Measurements from ENCODE around the gene LNP1. TPM values are rescaled to one million over a fixed set of nuclear protein-coding genes. Genes with fewer than 3 reads are reported as not detected.

The LNP1 gene
- total and polyA plus RNA-seq, 12 donors = 0.71 to 6.5 (median 2.4) TPM

DNA sequence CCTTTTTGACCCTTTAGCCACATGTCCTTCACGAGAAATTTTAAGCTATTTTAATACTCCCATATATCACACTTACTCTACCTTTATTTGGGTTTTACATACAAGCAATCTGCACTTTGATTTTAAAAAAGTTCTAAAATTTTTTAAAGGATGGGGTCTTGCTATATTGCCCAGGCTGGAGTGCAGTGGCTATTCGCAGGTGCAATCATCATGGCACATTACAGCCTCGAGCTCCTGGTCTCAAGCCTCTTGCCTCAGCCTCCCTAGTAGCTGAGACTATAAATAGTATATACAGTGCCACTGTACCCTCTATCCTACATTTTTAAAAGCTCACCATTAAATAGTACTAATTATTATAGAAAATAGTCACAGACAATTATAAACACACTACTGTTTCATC, 36.9 kb upstream of the LNP1 start:
- Histone ChIP-seq H3K4me1 (replicated peaks in 1 of 2) (no peaks in the 10 kb centered on the region), H3K9me3 (replicated peaks in 1 of 3) (no peaks in the 10 kb centered on the region), H3K27ac (no peak overlapping the region), H3K36me3 (replicated peaks in 1 of 2) (peaks cover 0 to 27% of the 10 kb centered on the region in 2 donors), H3K4me3 (no peak overlapping the region), H3K27me3 (no peaks in the 10 kb centered on the region)
- WGBS, 4 donors = 90 to 96% (median 94%) methylated on average over 3 of the region's 3 CpGs
- DNase-seq = no peak
- no peak for TF ChIP-seq POLR2A (IDR thresholded peaks at IDR 0.05)
- TF ChIP-seq, protein P1, sequence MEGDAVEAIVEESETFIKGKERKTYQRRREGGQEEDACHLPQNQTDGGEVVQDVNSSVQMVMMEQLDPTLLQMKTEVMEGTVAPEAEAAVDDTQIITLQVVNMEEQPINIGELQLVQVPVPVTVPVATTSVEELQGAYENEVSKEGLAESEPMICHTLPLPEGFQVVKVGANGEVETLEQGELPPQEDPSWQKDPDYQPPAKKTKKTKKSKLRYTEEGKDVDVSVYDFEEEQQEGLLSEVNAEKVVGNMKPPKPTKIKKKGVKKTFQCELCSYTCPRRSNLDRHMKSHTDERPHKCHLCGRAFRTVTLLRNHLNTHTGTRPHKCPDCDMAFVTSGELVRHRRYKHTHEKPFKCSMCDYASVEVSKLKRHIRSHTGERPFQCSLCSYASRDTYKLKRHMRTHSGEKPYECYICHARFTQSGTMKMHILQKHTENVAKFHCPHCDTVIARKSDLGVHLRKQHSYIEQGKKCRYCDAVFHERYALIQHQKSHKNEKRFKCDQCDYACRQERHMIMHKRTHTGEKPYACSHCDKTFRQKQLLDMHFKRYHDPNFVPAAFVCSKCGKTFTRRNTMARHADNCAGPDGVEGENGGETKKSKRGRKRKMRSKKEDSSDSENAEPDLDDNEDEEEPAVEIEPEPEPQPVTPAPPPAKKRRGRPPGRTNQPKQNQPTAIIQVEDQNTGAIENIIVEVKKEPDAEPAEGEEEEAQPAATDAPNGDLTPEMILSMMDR (IDR thresholded peaks at IDR 0.05) = no peak
- intact Hi-C loops (cut with DNase I) = no loop called here

DNA sequence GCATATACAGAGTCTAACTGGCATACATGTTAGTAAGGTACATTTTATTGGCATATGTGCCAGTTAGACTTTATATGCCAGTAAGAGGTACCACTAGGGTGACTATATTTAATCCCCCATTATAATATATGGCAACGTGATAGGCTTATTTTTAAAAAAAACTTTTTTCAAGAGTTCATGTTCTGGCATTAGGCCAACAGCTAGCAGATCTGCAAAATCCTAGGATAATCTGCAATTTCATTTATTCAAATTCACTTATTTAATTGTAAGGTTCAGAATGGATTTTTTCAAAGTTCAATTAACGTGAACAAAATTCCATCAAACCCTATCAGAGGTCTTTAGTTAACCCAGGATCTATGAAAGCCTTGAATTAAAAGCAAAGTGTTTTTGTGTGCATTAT, 34.9 kb upstream of the LNP1 start:
- H3K27ac ChIP-seq = no peak overlapping the region
- H3K36me3 ChIP-seq (replicated peaks in 1 of 2) = peaks cover 0 to 38% of the 10 kb centered on the region in 2 donors
- intact Hi-C loops (cut with DNase I) = no loop called here
- H3K4me3 ChIP-seq = no peak overlapping the region
- H3K27me3 ChIP-seq = no peaks in the 10 kb centered on the region
- WGBS, 4 donors = 74 to 81% (median 80%) methylated on average over 2 of the region's 2 CpGs
- no peaks in the 10 kb centered on the region for H3K9me3 ChIP-seq (replicated peaks in 1 of 3)
- DNase-seq = no peak
- no peak for TF ChIP-seq POLR2A (IDR thresholded peaks at IDR 0.05)
- TF ChIP-seq, protein P1 (IDR thresholded peaks at IDR 0.05) = no peak
- H3K4me1 ChIP-seq (replicated peaks in 1 of 2) = no peaks in the 10 kb centered on the region

DNA sequence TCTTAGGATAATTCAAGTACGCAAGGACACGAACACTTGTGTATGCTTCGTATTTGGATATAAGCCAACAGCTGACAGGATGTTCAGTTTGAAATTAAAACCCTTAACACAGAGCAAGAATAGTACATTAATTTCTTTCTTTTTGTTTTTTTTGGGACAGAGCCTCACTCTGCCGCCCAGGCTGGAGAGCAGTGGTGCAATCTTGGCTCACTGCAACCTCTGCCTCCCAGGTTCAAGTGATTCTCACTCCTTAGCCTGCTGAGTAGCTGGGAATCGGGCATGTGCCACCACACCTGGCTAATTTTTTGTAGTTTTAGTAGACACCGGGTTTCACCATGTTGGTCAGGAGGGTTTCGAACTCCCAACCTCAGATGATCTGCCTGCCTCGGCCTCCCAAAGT, 32.9 kb upstream of the LNP1 start:
- no peaks in the 10 kb centered on the region for H3K9me3 ChIP-seq (replicated peaks in 1 of 3)
- intact Hi-C loops (cut with DNase I) = no loop called here
- no peaks in the 10 kb centered on the region for H3K4me1 ChIP-seq (replicated peaks in 1 of 2)
- H3K36me3 ChIP-seq (replicated peaks in 1 of 2) = peaks cover 0 to 58% of the 10 kb centered on the region in 2 donors
- no peaks in the 10 kb centered on the region for H3K27me3 ChIP-seq
- WGBS, 4 donors = 67 to 80% (median 75%) methylated on average over 7 to 8 of the region's 8 CpGs
- no peak overlapping the region for H3K4me3 ChIP-seq
- no peak for DNase-seq
- no peak overlapping the region for H3K27ac ChIP-seq
- TF ChIP-seq POLR2A (IDR thresholded peaks at IDR 0.05) = no peak
- TF ChIP-seq, protein P1 (IDR thresholded peaks at IDR 0.05) = no peak

DNA sequence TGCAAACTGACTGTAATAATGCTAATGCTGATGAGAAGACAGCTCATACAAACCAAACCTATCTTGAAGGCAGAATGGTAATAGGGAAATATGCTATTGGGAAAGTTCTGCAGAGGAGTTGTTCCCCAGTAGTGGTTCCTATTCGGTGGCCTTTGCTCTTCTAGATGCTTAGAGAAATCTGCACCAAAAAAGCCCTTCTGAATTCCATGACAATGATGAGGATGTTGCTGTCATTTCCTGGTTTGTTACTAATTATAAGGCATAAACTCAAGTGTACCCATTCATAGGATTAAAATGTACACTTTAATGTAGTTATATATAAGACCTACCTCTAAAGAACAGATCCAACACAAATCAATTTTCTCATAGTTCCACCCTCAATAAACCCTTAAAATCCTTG, 30.6 kb upstream of the LNP1 start:
- Histone ChIP-seq H3K4me1 (replicated peaks in 1 of 2) (no peaks in the 10 kb centered on the region), H3K36me3 (replicated peaks in 1 of 2) (peaks cover 0 to 51% of the 10 kb centered on the region in 2 donors)
- TF ChIP-seq, protein P1 (IDR thresholded peaks at IDR 0.05) = no peak
- TF ChIP-seq POLR2A (IDR thresholded peaks at IDR 0.05) = no peak

More for the DNA sequence above, 30.6 kb upstream of the LNP1 start:
- H3K27me3 ChIP-seq = no peaks in the 10 kb centered on the region
- intact Hi-C loops (cut with DNase I) = no loop called here
- H3K9me3 ChIP-seq (replicated peaks in 1 of 3) = no peaks in the 10 kb centered on the region
- H3K4me3 ChIP-seq = no peak overlapping the region
- no peak overlapping the region for H3K27ac ChIP-seq
- no peak for DNase-seq
- 79 to 95% (median 93%) methylated on average over 1 of the region's 1 CpG for WGBS, 4 donors
